NCI-H146 treated with DMSO at 0.1 percent for 48 hours (cell line): ENCODE results near the gene RAB27B.

Experiments
- DNase-seq: peaks from one replicate; lab custom pipeline; 2025; ENCODE audit not compliant: unreplicated experiment; lab: John Stamatoyannopoulos, UW

RAB27B gene

GRCh38 chr18:54859667-54860421 lies 31.6 kb downstream of the RAB27B start:
- no peak for DNase-seq

GRCh38 chr18:54860941-54861340 lies 32.7 kb downstream of the RAB27B start:
- DNase-seq, result no peak

- no peak for DNase-seq
Measured at GRCh38 chr18:54867131-54867530, 38.9 kb downstream of the RAB27B start.

- DNase-seq, result no peak
Measured at GRCh38 chr18:54871231-54871630, 43.0 kb downstream of the RAB27B start.

- DNase-seq, result no peak
Measured at GRCh38 chr18:54872681-54873080, 44.4 kb downstream of the RAB27B start.

- DNase-seq, result no peak
Measured at GRCh38 chr18:54873884-54874255, 45.6 kb downstream of the RAB27B start.

- no peak for DNase-seq
Measured at GRCh38 chr18:54875063-54875462, 46.8 kb downstream of the RAB27B start.

GRCh38 chr18:54877076-54877475 lies 48.8 kb downstream of the RAB27B start:
- no peak for DNase-seq

GRCh38 chr18:54878159-54878622 lies 49.9 kb downstream of the RAB27B start:
- no peak for DNase-seq

GRCh38 chr18:54878659-54879358 lies 50.5 kb downstream of the RAB27B start:
- DNase-seq, result no peak

- no peak for DNase-seq
Measured at GRCh38 chr18:54879691-54880090, 51.4 kb downstream of the RAB27B start.

GRCh38 chr18:54880395-54881105 lies 52.3 kb downstream of the RAB27B start:
- no peak for DNase-seq

- DNase-seq, result no peak
Measured at GRCh38 chr18:54881229-54881768, 53.0 kb downstream of the RAB27B start.

- DNase-seq, result no peak
Measured at GRCh38 chr18:54882318-54882717, 54.0 kb downstream of the RAB27B start.

- DNase-seq, result no peak
Measured at GRCh38 chr18:54883816-54884604, 55.7 kb downstream of the RAB27B start.

GRCh38 chr18:54888378-54888777 lies 60.1 kb downstream of the RAB27B start:
- DNase-seq, result no peak

- no peak for DNase-seq
Measured at GRCh38 chr18:54888933-54889332, 60.7 kb downstream of the RAB27B start.

GRCh38 chr18:54899500-54899899 lies 71.2 kb downstream of the RAB27B start:
- no peak for DNase-seq

GRCh38 chr18:54900290-54900689 lies 72.0 kb downstream of the RAB27B start:
- DNase-seq, result no peak

- DNase-seq, result no peak
Measured at GRCh38 chr18:54904581-54904980, 76.3 kb downstream of the RAB27B start.

- no peak for DNase-seq
Measured at GRCh38 chr18:54905629-54906028, 77.4 kb downstream of the RAB27B start.
